KBM-7 (cell line): ENCODE results near the gene HEPHL1.

Experiments
- DNase-seq: peaks from one replicate; pipeline ENCODE4 v3.0.0-alpha.2; 2015
- in situ Hi-C: fragments of 300-500 bp; cut with MboI; formaldehyde crosslinking; loops from 2 replicates; pipeline ENCODE4 v1.14.3; 2020; ENCODE audit warnings: low sequenced_read_pairs, low pct_unique_long_range_greater_than_20kb, mixed read lengths

HEPHL1 gene

DNA sequence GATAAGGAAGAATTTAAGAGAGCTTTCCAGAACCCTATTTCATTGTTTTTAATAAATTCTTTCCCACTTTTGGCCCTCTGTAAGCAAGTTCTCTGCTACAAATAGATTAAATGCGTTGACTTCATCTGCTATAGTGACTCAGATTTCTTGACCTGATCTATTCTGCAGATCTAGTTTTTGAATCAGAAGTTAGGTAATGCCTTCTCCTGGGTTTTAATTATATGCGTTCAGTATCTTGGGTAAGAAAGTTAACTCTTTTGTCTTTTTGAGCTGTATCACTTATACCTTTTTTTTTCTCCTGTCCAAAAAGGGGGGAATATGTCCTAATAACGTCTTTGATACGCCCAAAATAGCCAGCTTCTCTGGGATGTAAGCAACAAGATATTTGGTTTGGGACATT, 2.4 kb upstream of the HEPHL1 start:
- in situ Hi-C loops, result no loop called here
- DNase-seq, result no peak

DNA sequence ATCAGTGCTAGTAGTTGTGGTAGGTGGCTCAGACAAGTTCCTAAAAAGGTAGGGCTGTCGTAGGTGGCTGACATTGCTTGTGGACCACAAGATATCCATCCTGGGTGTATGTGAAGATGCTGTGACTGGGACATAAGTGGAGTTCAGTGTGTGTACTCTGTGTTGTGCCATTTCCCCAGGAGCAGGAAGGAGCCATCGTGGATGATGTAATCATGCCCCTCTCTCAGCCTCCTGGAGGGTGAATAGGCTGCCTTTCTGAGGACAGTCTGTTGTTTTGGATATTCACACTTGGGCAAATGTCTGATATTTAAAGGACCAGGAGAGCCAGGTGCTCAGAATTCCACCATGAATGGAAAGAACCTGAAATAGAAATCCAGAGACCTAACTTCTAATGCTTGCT, 2.7 kb downstream of the HEPHL1 start:
- in situ Hi-C loops, result no loop called here
- no peak for DNase-seq

DNA sequence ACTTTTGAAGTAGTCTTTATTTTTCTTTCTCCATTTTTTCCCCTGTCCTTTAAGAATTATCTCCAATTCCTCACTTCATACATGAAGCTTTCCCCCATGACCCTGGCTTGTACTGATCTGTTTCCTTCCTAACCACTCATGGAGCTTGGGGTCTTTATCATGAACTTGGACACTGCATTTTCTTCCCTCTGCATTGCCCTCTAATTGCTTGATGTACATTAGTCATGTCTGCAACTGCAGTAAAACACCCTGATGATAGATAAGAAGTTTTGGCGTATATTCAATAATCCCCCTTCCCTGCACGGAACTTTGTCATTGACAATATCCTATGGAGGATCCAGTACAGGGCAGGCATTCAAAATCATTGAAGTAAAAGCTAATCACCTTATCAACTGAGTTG, 3.4 kb downstream of the HEPHL1 start:
- DNase-seq, result no peak
- in situ Hi-C loops, result no loop called here

DNA sequence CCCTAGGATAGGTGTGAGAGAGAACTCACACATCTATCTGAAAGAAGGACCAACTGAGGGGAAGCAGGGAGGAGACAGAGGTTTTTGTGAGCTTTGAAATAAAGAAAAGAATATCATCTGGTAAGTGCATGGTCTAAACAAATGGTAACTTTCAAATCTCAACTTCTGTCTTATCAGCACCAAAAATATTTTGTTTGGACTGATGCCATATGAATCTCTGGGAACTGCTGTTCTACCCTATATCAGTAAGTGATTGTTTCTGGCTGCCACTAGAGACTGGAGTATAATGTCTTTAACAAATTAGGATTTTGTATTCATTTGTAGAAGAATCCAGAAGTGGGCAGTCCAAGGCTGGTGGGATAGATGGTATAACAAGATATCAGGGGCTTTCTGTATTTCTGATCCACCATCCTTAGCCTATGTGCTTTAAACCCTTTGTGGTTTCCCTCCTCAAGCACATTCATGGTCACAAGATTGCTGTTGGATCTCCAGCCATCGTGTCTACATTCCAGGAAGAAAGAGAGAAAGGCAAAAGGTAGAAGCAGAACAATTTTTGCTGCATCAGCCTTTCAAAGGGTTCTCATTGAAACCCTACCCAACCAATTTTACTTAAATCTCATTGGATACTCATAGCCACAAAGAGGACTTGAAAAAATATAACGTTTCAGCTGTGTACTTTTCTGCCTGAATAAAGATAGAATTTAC, 4.7 kb downstream of the HEPHL1 start:
- no peak for DNase-seq
- in situ Hi-C loops, result no loop called here

DNA sequence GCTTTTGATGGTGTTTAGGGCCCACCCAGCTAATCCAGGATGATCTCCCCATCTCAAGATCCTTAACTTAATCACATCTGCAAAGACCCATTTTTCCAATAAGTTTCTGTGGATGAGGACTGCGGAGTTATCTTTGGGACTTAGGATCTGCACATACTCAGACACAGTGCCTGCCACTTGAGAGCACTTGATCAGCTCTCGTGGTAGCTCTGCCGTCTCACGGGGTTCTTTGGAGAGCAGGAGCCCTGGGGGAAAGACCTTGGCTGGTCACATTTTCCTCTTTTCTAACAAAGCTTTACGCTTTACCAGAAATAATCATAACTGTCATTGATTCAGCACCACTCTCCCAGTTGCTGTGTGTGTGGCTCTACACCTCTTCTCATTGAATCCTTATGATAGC, 6.1 kb downstream of the HEPHL1 start:
- in situ Hi-C loops, result no loop called here
- no peak for DNase-seq

DNA sequence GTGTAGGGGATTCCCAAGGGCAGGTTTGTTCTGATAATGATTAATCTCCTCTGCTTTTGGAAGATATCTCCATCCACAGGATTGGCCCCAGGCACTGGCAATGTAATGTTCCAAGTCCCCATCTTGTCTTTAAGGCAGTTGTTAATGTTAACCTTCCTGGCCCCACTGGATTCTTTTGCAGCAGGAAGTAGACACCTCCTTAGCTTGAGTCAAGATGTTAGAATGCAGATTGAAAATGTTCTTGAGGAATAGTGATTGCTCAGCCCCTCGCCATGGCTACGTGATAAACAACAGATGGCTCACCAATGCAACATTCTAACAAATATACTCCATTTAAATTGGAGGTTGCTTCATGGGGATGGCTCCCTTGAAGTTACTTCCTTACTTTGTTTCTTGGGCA, 7.3 kb downstream of the HEPHL1 start:
- in situ Hi-C loops, result no loop called here
- DNase-seq, result no peak

DNA sequence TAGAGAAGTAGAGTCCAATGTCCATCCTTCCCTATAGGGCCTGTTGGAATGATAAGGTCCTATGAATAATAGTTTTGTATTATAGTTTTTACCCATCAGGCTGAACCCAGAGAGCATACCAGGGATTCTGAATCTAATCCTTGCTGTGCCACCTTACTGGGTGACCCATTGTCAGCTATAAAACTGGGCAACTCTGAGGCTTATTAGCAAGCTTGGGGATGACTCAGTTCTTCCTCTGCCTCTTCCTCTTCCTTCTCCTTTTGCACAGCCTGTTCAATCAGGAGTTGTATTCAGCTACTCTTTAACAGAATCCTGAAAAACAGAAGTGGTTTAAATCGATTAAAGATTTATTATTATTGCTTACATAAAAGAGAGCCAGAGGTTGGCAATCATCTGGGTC, 8.9 kb downstream of the HEPHL1 start:
- in situ Hi-C loops, result no loop called here
- DNase-seq, result no peak

DNA sequence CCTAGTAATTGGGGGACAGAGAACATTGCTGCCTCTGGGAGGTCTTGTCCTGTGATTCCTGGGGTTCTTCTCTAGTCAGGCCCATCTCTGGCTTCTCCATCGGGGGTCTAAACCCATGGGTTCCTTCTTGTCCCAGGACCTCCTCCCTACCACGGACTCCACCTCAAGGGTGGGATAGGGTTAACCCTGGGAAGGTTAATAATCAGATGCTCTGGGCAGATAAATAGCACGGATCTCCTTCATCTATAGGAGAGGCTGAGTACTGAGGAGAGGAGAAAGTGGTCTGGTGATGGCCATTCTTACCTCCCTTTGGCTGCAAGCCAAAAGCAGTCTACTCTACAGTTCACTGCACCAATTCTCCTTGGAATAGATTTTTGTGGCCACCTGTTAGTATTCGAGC, 10.5 kb downstream of the HEPHL1 start:
- in situ Hi-C loops, result no loop called here
- DNase-seq, result no peak

DNA sequence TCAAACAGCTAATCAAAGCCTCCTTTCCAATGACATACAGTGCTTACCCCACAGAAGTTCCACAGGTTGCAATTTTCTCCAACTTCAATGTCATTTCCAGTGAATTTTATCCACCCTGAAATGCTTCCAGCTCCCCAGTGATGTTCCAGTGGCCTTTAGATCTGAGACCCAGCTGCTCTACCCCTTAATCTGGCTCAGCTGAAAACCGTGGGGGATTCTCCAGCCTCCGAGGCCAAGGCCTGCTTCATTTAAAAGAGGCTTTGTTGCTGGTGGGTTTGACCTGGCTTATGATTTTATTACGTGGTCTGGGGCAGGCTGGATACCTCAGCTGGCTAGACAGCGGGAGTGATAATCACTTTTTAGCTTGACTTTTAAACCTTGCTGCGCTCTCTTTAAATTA, 10.9 kb downstream of the HEPHL1 start:
- in situ Hi-C loops, result no loop called here
- DNase-seq, result no peak

DNA sequence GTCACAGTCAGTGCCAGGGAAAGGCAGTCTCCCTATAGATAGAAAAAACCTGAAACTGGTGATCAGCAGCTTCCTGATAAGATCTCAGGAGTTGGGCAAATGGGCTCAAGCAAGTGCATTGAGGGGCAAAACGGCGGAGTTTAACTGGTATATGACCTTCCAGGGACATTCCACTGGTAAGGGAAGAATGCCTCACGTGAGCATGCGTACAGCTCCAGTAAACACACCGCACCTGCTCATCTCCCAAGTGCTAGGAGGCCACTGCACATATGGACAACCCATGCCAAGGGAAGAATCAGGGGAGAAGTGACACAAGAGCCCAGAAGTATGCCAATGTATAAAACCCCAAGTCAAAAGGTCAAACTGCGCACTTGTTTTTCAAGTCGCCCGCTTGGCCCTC, 11.6 kb downstream of the HEPHL1 start:
- in situ Hi-C loops, result no loop called here
- no peak for DNase-seq

DNA sequence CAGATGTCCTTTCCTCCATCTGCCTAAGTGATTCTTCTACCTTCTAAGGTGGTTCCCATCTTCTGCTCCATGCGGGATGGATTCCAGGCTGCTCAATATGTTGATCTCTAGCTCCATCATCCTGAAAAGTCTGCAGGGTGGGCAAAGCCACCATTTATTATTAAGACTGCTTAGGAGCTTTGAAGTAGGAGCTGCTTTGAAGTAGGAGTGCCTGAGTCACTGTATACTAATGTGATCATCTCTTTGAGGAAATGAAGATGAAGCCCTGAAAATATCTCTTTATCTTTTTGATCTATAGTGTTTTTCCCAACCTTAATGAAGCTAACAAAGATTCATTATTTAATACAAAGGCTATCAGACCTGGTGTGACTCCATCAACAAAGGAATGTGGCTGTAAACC, 13.1 kb downstream of the HEPHL1 start:
- no peak for DNase-seq
- in situ Hi-C loops, result no loop called here

DNA sequence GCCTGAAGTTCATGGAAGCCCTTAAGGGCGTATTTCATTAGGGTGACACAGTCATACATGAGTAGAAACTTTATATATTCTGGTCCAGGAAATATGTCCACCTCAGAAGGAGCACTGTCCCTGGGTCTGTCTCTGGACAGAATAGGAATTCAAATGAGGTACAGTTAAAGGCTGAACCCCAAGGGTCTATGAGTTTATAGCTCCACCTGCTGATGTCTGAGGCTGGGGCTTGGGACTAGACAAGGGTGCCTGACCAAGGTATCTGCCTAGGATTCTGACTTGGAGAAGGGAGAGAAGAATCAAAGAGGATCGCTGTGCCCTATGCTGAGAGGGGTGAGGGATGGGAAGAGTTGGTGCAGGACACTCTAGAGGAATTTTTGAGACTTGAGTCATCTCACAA, 14.9 kb downstream of the HEPHL1 start:
- DNase-seq, result no peak

DNA sequence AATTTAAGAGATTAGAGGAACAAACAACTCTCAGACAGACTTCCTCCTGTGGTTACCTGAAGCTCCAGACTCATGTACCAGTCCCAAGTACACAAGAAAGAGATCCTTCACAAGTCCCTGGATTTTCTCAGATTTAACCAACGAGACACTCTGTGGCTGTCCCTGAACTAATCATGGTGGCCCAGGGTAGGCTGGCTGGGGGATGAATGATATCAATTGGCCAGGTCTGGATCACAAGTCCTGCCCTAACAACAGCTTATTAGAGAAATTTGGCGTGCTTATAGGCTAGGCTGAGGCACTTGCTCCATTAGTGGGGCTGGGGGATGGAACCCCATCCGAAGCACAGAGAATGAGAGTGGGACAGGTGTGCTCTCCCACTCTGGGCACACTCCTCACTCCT, 22.1 kb downstream of the HEPHL1 start:
- in situ Hi-C loops, result no loop called here
- DNase-seq, result no peak

More for the DNA sequence above, 14.9 kb downstream of the HEPHL1 start:
- in situ Hi-C loops, result no loop called here

DNA sequence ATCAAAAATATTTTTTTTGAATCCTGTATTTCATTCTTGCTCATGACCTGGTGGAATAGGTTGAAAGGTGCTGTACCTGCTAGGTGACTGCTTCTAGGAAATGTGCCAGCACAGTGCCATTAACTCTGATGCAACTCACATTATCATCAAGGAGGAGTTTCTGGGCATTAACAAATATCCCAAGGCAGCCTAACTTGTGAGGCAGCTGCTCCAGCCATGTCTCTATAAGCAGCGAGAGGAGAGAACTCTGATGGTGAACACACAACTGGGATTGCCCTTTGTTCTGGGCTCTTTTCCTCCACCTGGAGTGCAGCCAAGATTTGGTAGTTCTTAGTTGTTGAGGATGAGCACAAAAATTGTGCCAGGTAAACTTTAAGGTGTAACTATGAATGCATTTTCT, 25.6 kb downstream of the HEPHL1 start:
- DNase-seq, result no peak
- in situ Hi-C loops, result no loop called here

DNA sequence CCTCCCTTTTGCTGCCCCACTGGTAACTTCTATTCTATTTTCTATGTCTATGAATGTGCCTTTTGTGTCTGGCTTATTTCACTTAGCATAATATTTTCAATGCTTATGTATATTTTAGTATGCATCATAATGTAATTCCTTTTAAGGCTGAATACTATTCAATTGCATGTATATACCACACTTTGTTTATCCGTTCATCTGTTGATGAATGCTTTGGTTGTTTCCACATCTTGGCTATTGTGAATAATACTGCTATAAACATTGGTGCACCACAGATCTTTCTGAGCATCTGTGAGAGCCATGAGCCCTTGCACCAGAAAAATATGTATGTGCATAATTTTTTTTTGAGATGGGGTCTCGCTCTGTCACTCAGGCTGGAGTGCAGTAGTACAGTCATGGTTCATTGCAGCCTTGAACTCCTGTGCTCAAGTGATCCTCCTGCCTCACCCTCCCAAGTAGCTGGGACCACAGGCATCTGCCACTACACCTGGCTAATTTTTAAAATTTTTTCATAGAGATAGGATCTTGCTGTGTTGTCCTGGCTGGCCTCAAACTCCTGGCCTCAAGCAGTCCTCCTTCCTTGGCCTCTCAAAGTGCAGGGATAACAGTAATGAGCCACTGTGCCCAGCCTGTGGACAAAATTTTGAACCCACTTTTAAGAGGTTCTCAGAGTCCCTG, 27.0 kb downstream of the HEPHL1 start:
- in situ Hi-C loops, result no loop called here
- DNase-seq, result no peak

DNA sequence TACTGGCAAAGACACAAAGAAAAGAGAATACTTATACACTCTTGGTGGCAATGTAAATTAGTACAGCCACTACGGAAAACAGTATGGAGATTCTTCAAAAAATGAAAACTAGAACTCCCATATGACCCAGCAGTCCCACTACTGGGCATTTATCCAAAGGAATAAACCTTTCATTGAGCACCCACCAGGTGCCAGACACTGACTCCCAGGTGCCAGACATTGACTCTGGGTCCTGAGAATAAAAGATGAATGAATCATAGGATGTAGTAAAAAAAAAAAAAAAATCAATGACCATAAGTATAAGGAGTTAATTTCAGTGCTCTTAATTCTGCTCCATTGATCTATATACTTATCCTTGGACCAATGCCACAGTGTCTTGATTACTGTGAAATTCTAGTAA, 28.2 kb downstream of the HEPHL1 start:
- in situ Hi-C loops, result no loop called here
- no peak for DNase-seq

DNA sequence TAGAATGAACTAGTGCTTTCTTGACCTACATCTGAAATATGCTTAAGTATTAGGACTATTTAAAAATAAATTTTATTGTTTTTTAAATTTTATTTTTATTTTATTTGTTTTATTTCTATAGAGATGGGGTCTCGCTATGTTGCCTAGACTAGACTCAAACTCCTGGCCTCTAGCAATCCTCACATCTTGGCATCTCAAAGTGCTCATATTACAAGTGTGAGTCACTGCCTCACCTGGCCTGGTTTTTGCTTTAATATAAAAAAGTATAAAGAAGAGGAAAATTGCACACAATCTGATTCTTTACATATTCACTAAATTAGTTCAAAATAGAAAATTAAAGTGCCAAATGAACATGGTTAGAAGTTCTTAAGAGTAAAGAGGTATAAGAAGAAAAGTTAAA, 37.5 kb downstream of the HEPHL1 start:
- no peak for DNase-seq
- in situ Hi-C loops, result no loop called here

DNA sequence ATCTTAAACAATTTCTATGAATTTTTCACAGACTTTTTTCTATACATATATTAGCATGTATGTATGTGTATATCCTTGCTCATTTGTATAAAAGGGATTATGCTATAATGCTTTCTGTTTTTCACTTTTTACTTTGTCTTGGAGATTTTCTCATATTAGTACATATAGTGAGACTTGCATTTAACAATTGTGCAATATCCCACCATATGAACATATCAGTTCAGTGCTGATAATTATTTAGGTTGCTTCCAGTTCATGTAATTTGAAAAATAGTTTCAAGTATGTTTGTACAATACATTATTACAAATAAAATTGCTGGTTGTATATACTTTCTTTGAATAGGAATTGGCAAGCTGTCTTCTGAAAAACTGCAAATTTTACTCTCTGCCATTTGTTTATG, 37.9 kb downstream of the HEPHL1 start:
- in situ Hi-C loops, result no loop called here

DNA sequence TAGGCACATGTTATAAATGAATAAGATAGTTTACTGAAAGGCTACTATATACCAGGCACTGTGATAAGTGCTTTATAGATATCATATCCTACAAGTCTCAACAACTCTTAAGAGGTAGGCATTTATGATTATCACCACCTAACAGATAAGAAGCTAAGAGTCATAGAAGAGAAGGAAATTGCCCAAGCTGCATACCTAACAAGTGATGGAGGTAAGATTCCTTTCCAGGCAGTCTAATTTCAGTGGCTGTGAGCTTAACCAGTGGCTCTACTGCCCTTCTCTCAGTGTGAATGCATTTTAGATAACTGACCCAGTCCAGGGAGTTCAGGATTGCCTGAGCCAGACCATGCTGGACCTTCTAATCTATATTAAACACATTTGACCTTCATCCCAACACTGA, 39.2 kb downstream of the HEPHL1 start:
- no peak for DNase-seq
- in situ Hi-C loops, result no loop called here

More for the DNA sequence above, 37.9 kb downstream of the HEPHL1 start:
- no peak for DNase-seq

DNA sequence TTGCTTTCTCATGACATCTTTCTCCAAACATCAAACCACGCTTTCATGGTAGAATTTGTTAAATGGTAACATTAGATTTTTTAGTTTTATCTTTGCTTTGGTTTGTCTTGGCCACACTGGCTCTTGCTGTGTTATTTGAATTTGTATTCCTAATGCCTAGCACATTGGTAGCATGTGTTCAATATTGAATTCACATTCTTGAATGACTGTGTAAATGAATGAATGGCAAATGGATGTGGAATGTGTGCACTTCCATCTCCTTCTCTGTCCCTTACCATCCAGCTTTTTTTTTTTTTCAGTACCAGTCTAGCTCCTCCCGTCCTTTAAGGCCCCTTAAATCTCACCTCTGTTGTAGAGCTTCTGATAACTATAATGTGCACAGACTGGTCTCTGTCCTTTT, 41.2 kb downstream of the HEPHL1 start:
- DNase-seq, result no peak
- in situ Hi-C loops, result no loop called here

DNA sequence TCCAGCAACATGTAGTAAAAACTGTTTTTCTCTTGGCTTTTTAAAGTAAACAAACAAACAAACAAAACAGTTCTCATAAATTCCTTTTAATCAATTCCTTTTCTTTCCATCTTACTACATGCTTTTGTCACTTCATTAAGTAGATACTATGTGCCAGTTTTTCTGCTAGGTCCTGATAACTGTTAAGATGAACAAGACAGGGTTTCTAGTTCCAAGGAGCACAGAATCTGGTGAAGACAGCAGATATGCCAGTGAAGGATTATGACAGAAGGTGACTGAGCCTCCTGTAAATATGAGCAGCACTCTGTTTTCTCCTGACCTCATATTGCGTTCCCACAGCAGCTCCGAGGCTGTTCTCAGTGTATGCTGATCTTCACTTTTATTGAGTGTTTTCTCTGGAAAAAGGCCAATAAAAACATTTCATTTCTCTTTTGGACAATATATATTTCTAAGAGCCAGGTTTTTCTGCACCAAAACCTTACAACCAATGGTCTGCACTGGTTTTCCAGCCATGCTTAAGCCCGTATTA, 45.8 kb downstream of the HEPHL1 start:
- in situ Hi-C loops, result no loop called here
- DNase-seq, result no peak
